Activated CD4-positive, alpha-beta T cell treated with anti-CD3 and anti-CD28 coated beads, Interleukin-2, amount 50 U/mL, for 24 hours (primary cell): Measurements from ENCODE around the gene SYNM.
"Not testable (repeated sequence)": the region's sequence is repeated elsewhere in the genome, so short reads cannot be mapped to it uniquely, and the experiment has no call there.

ENCODE experiments used
- DNase-seq, 2 donors: peaks; one replicate each; pipeline ENCODE4 v3.0.0-alpha.2; 2020; ENCODE audit warnings: low read depth in 1 of 2, low spot score in 1 of 2

Gene SYNM

DNA sequence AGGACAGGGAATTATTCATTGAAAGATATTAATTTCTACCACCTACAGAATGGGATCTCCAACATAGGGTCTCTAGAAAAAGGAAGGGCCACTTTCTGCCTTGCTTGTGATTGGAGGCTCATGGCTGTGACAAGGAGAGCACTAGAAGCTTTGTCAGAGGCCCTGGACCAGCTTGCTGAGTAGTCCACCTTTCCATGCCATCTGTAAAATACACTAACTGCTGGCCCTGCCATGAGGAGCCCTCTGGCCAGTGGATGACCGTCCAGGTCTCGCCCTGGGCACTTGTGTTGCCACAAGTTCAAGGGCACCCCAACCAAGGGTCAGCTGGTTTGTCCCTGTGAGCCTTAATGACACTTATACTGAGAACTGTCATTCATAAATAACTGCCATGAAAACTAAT lies 1.6 kb upstream of the SYNM start:
- no peak for DNase-seq

DNA sequence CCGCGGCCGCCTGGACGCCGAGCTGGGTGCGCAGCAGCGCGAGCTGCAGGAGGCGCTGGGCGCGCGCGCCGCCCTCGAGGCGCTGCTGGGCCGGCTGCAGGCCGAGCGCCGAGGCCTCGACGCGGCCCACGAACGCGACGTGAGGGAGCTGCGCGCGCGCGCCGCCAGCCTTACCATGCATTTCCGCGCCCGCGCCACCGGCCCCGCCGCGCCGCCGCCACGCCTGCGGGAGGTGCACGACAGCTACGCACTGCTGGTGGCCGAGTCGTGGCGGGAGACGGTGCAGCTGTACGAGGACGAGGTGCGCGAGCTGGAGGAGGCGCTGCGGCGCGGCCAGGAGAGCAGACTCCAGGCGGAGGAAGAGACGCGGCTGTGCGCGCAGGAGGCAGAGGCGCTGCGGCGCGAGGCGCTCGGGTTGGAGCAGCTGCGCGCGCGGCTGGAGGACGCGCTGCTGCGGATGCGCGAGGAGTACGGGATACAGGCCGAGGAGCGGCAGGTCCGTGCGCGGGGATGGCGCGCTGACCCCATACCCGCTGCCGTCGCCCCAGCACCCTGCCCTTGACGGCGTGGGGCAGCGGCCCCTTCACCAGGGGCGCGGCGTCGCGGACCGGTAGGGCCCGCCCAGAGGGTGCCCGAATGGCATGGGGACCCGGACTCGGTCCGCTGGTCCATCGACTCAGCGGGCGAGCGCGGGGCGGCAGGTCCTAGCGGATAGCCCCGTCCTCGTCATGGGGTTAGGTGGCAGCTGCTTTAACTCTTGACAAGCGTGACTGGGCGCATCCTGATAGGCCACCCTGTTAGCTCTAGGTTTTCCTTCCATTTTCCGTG lies 848 bp downstream of the SYNM start:
- DNase-seq: no peak

DNA sequence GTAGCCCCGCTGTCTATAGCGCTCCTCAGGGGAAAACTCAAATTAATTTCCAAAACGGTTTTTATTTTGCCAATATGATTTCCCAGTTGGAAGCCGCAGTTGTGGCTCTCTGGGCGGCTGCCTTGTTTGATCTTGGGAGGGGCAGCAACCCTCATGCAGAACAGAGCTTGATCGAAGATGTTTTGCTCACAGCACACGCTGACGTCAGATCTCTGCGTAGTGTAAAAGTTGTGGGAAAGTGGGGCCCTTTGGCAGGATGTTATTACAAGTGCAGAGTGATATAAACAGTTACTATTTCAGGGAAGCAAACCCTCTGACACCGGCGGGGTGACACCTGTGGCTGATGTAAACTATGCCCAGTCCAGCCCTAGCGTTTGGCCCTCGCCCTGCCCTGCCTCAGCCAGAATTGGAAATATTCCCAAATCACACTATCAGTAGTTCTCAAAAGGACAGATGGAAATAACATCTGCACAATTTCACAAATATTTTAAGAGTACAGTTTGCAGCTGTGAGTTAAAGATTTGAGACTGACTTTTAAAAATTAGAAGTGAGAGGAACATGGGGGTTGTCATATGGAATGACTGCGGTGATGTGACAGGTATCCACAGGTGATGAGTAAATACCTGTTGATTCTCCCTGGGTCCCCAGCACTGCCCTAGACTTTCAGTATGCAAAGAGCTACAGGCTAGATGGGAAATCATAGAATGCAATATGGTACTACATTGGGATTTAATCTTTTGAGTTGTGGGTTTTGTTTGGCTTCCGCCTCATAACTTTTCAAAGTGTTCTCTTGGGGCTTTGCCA lies 1.7 kb downstream of the SYNM start:
- DNase-seq: no peak

- no peak for DNase-seq
These were observed 4.1 kb downstream of the SYNM start for GRCh38 chr15:99108993-99109392.

- no peak for DNase-seq
These were observed 4.7 kb downstream of the SYNM start for GRCh38 chr15:99109555-99110021.

DNA sequence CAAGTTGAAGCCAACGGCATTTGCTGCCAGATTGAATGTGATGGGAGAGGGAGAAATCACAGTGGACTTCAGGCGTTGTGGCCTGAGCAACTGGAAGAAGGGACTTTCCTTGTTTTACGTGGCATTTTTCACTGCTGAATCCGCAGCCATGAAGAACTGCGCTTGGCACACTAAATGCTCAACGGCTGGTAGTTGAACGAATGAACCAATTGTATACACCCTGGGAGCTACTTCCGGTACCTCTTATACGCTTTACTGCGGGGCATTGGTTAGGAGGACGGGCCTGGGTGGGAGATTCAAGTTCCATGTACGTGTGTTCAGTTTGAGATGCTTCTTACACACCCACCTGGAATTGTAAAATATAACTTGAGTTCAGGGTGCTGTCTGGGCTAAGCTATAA lies 5.2 kb downstream of the SYNM start:
- no peak for DNase-seq

GRCh38 chr15:99110581-99111320 lies 5.9 kb downstream of the SYNM start:
- no peak for DNase-seq

DNA sequence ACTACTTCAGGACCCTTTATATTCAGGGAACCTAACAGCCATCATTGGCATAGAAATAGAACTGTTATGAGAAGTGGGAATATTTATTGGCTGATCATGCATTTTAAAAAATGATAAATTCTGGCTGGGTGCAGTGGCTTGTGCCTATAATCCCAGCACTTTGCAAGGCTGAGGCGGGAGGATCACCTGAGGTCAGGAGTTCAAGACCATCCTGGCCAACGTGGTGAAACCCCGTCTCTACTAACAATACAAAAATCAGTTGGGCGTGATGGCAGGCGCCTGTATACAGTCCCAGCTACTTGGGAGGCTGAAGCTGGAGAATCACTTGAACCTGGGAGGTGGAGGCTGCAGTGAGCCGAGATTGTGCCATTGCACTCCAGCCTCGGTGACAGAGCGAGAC lies 6.8 kb downstream of the SYNM start:
- DNase-seq: not testable (repeated sequence)

DNA sequence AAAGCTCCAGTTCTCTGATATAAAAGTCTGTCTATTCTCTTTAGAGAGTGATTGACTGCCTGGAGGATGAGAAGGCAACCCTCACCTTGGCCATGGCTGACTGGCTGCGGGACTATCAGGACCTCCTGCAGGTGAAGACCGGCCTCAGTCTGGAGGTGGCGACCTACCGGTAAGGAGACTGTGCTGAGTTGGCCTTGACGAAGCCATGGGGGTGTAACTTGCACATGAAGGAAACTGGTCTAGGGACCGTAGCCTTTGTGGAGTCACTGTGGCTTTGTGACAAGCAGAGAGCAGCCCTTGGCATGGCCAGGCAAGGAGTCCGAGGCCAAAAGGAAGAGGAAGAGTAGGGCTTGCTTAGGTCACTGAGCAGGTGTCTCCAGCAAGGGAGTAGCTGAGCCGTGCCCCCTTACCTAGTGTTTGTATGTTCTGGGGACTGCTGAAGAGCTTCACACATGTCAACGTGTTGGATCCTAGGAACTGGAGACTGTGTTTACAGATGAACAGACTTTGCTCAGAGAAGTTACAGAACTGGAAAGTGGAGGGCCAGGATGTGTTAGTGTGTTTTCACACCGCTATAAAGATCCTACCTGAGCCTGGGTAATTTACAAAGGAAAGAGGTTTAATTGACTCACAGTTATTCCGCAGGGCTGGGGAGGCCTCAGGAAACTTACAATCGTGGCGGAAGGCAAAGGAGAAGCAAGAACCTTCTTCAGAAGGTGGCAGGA lies 8.8 kb downstream of the SYNM start:
- DNase-seq: no peak

- DNase-seq: no peak
These were observed 9.8 kb downstream of the SYNM start for GRCh38 chr15:99114511-99115299.

- DNase-seq: no peak
These were observed 10.7 kb downstream of the SYNM start for GRCh38 chr15:99115300-99116215.

DNA sequence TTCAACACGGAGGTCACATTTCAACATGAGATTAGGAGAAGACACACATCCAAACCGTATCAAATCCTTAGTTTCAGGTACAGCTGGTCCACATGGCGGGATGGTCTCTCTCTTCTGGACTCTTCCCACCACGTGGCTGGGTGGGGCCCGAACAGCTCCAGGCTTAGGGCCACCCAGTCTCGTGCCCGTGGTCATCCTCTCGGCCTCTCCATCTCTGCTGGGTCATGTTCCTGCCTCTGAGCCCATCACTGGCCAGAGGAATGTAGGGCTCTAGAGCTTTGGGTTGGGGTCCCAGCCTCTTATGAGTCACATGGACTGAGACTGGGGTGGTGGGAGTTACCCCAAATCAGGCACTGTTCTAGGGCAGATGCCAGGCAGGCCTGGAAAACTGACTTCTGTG lies 12.2 kb downstream of the SYNM start:
- DNase-seq: no peak

DNA sequence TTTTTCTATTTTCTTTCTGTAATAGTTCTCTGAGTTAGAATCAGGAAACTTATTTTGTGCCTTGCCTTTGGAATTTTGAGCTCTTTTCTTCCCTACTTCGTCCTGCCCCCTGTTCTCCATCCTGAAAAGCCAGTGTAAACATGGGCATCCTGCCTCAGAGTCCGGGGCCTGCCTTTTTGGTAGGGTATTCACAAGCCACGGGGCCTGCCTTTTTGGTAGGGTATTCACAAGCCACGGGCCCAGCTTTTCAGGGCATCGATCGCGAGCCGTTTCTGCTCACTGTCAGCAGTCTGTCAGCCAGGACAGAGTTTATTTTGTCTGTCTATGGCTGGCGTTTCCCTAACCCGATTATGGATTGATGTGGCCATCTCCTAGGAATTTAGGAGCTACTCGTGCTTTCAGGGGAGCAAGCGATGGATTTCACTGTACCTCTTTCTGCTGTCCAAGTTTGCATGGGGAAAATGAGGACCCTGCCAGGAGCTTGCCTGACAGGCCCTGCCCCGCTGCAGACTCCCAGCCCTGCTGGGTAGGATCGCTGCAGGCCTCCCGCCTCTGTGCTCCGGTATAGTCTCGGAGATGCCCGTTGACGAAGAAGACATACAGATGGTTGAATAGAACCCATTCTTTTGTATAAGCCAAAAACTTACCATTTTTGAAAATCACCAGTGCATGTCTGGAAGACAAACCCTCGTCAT lies 12.8 kb downstream of the SYNM start:
- no peak for DNase-seq

GRCh38 chr15:99118258-99118632 lies 13.4 kb downstream of the SYNM start:
- DNase-seq: no peak

GRCh38 chr15:99118801-99119546 lies 14.1 kb downstream of the SYNM start:
- no peak for DNase-seq

- DNase-seq: no peak
These were observed 15.3 kb downstream of the SYNM start for GRCh38 chr15:99120050-99120777.

DNA sequence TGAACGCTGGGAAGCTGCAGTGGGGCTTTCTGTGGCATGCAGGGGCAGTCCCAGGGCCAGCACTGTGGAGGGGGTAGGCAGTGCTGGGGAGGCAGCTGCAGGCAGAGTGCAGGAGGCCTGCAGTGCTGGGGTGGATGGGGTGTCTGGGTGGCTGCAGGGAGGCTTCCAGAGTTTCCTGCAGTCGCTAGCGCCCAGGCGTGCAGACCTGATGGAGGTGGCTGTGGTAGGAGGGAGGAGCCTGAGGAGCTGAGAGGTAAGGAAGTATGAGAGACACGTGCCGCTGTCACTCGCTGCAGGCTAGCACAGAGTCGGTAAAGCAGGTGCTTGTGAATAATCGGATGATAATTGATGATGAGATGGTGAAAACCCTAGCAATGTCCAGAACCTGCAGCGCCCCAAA lies 16.3 kb downstream of the SYNM start:
- no peak for DNase-seq
